GM23248 (cell line): ENCODE measurements around the gene MACROD2. TPM values are rescaled to one million over a fixed set of nuclear protein-coding genes. Genes with fewer than 3 reads are reported as not detected.

Source experiments
- DNase-seq: peaks from one replicate; pipeline ENCODE4 v3.0.0-alpha.2; 2015
- H2AFZ ChIP-seq: fragments of 200-600 bp; sonication (generic); 2 replicates; pipeline ENCODE4 v1.6.1; 2016; ENCODE audit warnings: antibody characterized with exemption
- H3F3A ChIP-seq: fragments of 200-600 bp; sonication (generic); 2 replicates; pipeline ENCODE4 v1.6.1; 2016; ENCODE audit warnings: mild to moderate bottlenecking, antibody characterized with exemption, mixed run types; ENCODE audit not compliant: insufficient read depth
- H3K27ac ChIP-seq: fragments of 200-600 bp; sonication (generic); 2 replicates; pipeline ENCODE4 v1.5.1; 2016; ENCODE audit warnings: mild to moderate bottlenecking
- H3K27me3 ChIP-seq: fragments of 200-600 bp; sonication (generic); replicated peaks from 2 replicates; pipeline ENCODE4 v1.6.1; 2016; ENCODE audit warnings: mild to moderate bottlenecking; ENCODE audit not compliant: insufficient read depth
- H3K36me3 ChIP-seq: fragments of 200-600 bp; sonication (generic); 2 replicates; pipeline ENCODE4 v1.6.1; 2016; ENCODE audit warnings: low read depth, mild to moderate bottlenecking
- H3K4me1 ChIP-seq: fragments of 200-600 bp; sonication (generic); 2 replicates; pipeline ENCODE4 v1.6.1; 2016; ENCODE audit warnings: mild to moderate bottlenecking; ENCODE audit not compliant: insufficient read depth
- H3K4me2 ChIP-seq: fragments of 200-600 bp; sonication (generic); one replicate; pipeline ENCODE4 v1.6.1; 2016; ENCODE audit warnings: mild to moderate bottlenecking; ENCODE audit not compliant: unreplicated experiment
- H3K4me3 ChIP-seq: fragments of 200-600 bp; sonication (generic); 2 replicates; pipeline ENCODE4 v1.5.1; 2016; ENCODE audit warnings: mild to moderate bottlenecking
- H3K79me2 ChIP-seq: fragments of 200-600 bp; sonication (generic); 2 replicates; pipeline ENCODE4 v1.6.1; 2016; ENCODE audit warnings: mild to moderate bottlenecking; ENCODE audit not compliant: insufficient read depth
- H3K9ac ChIP-seq: fragments of 200-600 bp; sonication (generic); 2 replicates; pipeline ENCODE4 v1.6.1; 2016; ENCODE audit warnings: mild to moderate bottlenecking
- H3K9me2 ChIP-seq: fragments of 200-600 bp; sonication (generic); 2 replicates; pipeline ENCODE4 v1.6.1; 2016; ENCODE audit warnings: mixed run types, mild to moderate bottlenecking, moderate library complexity; ENCODE audit not compliant: insufficient read depth
- H3K9me3 ChIP-seq: fragments of 200-600 bp; sonication (generic); one replicate; pipeline ENCODE4 v1.6.1; 2017; ENCODE audit warnings: low read depth
- H4K20me1 ChIP-seq: fragments of 200-600 bp; sonication (generic); 2 replicates; pipeline ENCODE4 v1.6.0; 2016; ENCODE audit not compliant: insufficient read depth
- EZH2 ChIP-seq: fragments of 200-600 bp; sonication (generic); IDR thresholded peaks from 2 replicates; pipeline ENCODE4 v1.6.1; 2018; ENCODE audit warnings: antibody characterized with exemption, mild to moderate bottlenecking; ENCODE audit not compliant: insufficient read depth, poor library complexity, severe bottlenecking
- EZH2phosphoT487 ChIP-seq: fragments of 200-600 bp; sonication (generic); IDR thresholded peaks from 2 replicates; pipeline ENCODE4 v1.6.1; 2018; ENCODE audit warnings: antibody characterized with exemption, moderate library complexity, mild to moderate bottlenecking, low read depth; ENCODE audit not compliant: insufficient read depth
- WGBS, 2 experiments: methylation state at CpG; one replicate each; pipeline ENCODE4 v1.1.6; 2015 to 2017; ENCODE audit warnings: low lambda C conversion rate in 2 of 2, low coverage in 1 of 2; ENCODE audit errors: missing lambda C conversion rate in 2 of 2; 5-methylcytosine and 5-hydroxymethylcytosine counted together
- in situ Hi-C: fragments of 300-500 bp; cut with MboI; formaldehyde crosslinking; loops from 2 replicates; pipeline ENCODE4 v1.15.0; 2020
- polyA plus RNA-seq: library from polyadenylated mRNA; unstranded; fragments of >200 nt; fragmentation: Nextera tagmentation; extraction: Ambion mirVana; gene quantifications from 2 replicates; pipeline ENCODE4 v1.2.1, GENCODE V29; 2016
- total RNA-seq: library from RNA; depleted of rRNA; stranded (reverse); fragments of >200 nt; shearing (Covaris generic); gene quantifications from 2 replicates; pipeline ENCODE4 v1.2.3, GENCODE V29; 2014

Gene MACROD2
- total and polyA plus RNA-seq, 2 experiments from 2014 or later: 1.1 to 3.1 TPM

- TF ChIP-seq EZH2phosphoT487 (no peak), EZH2 (no peak)
- Histone ChIP-seq H3K4me2 (no peak overlapping the region), H3K79me2 (no peaks in the 10 kb centered on the region), H2AFZ (no peak overlapping the region), H3K27ac (no peak overlapping the region), H3K9ac (no peak overlapping the region), H3K36me3 (no peaks in the 10 kb centered on the region), H3K9me2 (no peaks in the 10 kb centered on the region; the same call in 1 of the 2 replicates), H3K9me3 (no peaks in the 10 kb centered on the region), H3K27me3 (no peaks in the 10 kb centered on the region), H3K4me3 (no peak overlapping the region), H3K4me1 (no peaks in the 10 kb centered on the region), H3F3A (no peaks in the 10 kb centered on the region), H4K20me1 (no peaks in the 10 kb centered on the region)
- no peak for DNase-seq
- WGBS, 2 experiments: 39 to 40% methylated on average over 3 of the region's 3 CpGs
- in situ Hi-C loops: no loop called here
These were observed 1487.2 kb downstream of the MACROD2 start for GRCh38 chr20:15482525-15482924.

DNA sequence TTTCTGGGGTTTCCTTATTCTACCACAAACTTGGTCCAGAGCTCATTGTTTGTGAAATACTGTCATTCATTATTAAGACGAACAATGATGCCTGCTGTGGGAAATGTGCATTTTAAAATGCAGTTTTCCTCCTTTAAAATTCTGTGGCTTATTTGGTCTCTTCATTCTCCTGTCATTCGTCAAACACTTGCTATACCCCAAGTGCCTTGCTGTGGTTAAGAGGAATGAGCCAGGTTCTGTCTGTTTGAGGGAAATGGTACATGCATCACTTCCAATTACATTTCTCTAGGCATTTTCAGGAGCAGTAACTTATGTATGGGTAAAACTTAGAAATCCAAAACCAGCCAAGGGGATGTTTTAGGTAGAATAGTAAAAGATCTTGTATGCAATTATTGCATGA, 1490.2 kb downstream of the MACROD2 start:
- Histone ChIP-seq H2AFZ (no peak overlapping the region), H3K9me3 (no peaks in the 10 kb centered on the region), H3F3A (no peaks in the 10 kb centered on the region), H3K4me2 (no peak overlapping the region), H3K4me1 (no peaks in the 10 kb centered on the region), H3K9ac (no peak overlapping the region), H4K20me1 (no peaks in the 10 kb centered on the region), H3K4me3 (no peak overlapping the region), H3K27me3 (no peaks in the 10 kb centered on the region), H3K9me2 (no peaks in the 10 kb centered on the region; the same call in 1 of the 2 replicates), H3K79me2 (no peaks in the 10 kb centered on the region), H3K27ac (no peak overlapping the region), H3K36me3 (no peaks in the 10 kb centered on the region)
- TF ChIP-seq EZH2phosphoT487: no peak
- TF ChIP-seq EZH2: no peak
- 17 to 19% methylated on average over 2 of the region's 2 CpGs for WGBS, 2 experiments
- DNase-seq: no peak
- in situ Hi-C loops: no loop called here

GRCh38 chr20:15487030-15487429, 1491.7 kb downstream of the MACROD2 start:
- no peak overlapping the region for H3K4me2 ChIP-seq
- H3K9me3 ChIP-seq: no peaks in the 10 kb centered on the region
- DNase-seq: peak; percentile 7
- H3K36me3 ChIP-seq: no peaks in the 10 kb centered on the region
- no peaks in the 10 kb centered on the region for H3K79me2 ChIP-seq
- in situ Hi-C loops: no loop called here
- H2AFZ ChIP-seq: no peak overlapping the region
- no peak overlapping the region for H3K9ac ChIP-seq
- H3F3A ChIP-seq: no peaks in the 10 kb centered on the region
- no peaks in the 10 kb centered on the region for H4K20me1 ChIP-seq
- no peaks in the 10 kb centered on the region; the same call in 1 of the 2 replicates for H3K9me2 ChIP-seq
- no peak overlapping the region for H3K27ac ChIP-seq
- 61 to 69% methylated on average over 2 of the region's 2 CpGs for WGBS, 2 experiments
- H3K27me3 ChIP-seq: no peaks in the 10 kb centered on the region
- H3K4me3 ChIP-seq: no peak overlapping the region
- H3K4me1 ChIP-seq: no peaks in the 10 kb centered on the region
- TF ChIP-seq EZH2 (no peak), EZH2phosphoT487 (no peak)

DNA sequence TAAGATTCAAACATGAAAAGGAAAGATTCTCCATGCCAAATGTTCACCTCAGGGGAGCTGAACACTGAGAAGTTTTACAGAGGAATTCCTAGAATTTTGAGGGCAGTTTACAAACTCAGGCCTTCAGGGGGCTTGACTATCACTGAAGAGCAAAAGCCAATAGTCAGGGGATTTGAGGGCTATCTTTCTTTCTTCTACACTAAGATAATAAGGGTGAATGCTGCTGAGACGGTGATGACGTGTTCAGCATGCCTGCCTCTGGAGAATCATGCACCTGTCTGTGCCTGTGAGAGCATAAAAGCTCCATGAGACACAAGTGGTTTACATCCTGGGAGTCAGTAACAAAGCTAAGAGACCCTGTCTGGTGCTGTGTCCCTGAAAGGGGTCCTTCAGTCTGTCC, 1492.4 kb downstream of the MACROD2 start:
- in situ Hi-C loops: no loop called here
- H3F3A ChIP-seq: no peaks in the 10 kb centered on the region
- H3K36me3 ChIP-seq: no peaks in the 10 kb centered on the region
- DNase-seq: no peak
- no peaks in the 10 kb centered on the region for H3K9me2 ChIP-seq
- no peak overlapping the region for H3K27ac ChIP-seq
- no peaks in the 10 kb centered on the region for H3K27me3 ChIP-seq
- no peaks in the 10 kb centered on the region for H3K9me3 ChIP-seq
- H2AFZ ChIP-seq: no peak overlapping the region
- no peak overlapping the region for H3K9ac ChIP-seq
- H3K4me2 ChIP-seq: no peak overlapping the region
- no peak overlapping the region for H3K4me3 ChIP-seq
- TF ChIP-seq EZH2phosphoT487 (no peak), EZH2 (no peak)
- H4K20me1 ChIP-seq: no peaks in the 10 kb centered on the region
- WGBS, 2 experiments: 43 to 68% methylated on average over 2 of the region's 2 CpGs
- no peaks in the 10 kb centered on the region for H3K4me1 ChIP-seq
- H3K79me2 ChIP-seq: no peaks in the 10 kb centered on the region

DNA sequence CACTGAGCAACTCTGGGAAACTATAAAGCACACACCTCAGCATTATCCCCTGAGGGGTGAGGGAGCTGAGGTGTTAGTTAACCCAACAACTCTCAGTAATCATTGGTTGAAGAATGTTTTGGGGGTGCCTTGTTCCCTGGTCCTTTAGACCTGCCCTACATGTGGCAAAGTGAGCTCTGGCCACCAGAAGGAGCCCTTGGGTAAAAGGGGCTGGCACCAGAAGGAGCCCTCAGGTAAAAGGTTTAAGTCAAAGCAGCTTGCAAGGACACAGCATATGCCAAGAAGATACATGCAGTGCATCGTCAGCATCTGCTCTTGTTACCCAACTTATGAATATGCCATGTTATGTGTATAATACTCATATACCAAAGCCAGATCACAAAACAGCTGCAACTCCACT, 1496.3 kb downstream of the MACROD2 start:
- H3K9ac ChIP-seq: no peak overlapping the region
- 43 to 71% methylated on average over 1 of the region's 1 CpG for WGBS, 2 experiments
- H3K9me2 ChIP-seq: no peaks in the 10 kb centered on the region
- H3F3A ChIP-seq: no peaks in the 10 kb centered on the region
- in situ Hi-C loops: no loop called here
- no peaks in the 10 kb centered on the region for H3K79me2 ChIP-seq
- H3K4me3 ChIP-seq: no peak overlapping the region
- no peaks in the 10 kb centered on the region for H4K20me1 ChIP-seq
- H2AFZ ChIP-seq: no peak overlapping the region
- no peaks in the 10 kb centered on the region for H3K4me1 ChIP-seq
- TF ChIP-seq EZH2phosphoT487: no peak
- no peak for TF ChIP-seq EZH2
- no peaks in the 10 kb centered on the region for H3K9me3 ChIP-seq
- no peak for DNase-seq
- H3K27ac ChIP-seq: no peak overlapping the region
- H3K27me3 ChIP-seq: no peaks in the 10 kb centered on the region
- no peak overlapping the region for H3K4me2 ChIP-seq
- no peaks in the 10 kb centered on the region for H3K36me3 ChIP-seq
